Measurements from ENCODE around the gene PARP14.
A peak's percentile ranks its signal among the peaks of the same experiment; 100 is the strongest.

PARP14 gene

DNA sequence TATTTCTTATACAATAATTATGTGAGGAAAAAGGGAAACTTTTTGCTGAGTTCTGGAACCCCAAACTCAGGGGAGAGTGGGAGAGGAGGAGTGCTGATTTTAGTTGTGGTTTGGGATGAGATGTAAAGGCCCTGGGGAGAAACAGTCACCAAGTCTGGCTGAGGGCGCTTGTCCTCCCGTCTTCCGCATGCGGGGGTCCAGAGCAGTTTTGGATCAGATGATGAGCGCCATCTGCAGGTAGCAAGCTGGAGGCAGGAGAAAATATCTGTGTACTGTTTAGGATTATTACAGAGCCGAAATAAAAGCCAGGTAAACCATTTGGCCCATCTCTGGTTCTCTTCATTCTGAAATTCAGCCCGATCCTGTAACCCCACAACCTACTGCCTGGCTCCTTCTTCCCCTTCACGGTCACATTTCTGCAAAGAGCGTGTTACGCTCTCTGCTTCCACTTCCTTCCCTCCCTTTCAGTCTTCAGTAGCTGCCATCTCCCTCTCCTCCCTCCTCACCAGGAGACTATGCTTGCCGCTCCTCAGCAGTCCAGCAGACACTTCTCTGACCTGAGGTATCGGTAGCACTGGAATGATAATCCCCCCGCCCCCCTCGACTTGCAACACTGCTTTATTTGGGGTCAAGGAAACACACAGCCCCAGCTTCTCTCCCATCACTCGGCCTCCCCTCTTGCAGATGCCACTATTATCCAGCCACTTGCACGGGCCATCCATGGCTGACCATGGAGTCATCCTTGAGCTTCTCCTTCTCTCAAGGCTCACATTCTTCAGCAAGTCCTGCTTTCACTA, 1.4 kb upstream of the PARP14 start:
- Histone ChIP-seq H3K9me2 (ENCODE audit: low read depth, low read length) (no peaks in the 10 kb centered on the region), H3K4me1 (ENCODE audit: insufficient read depth, low read length, severe bottlenecking) (peaks cover 31% of the 10 kb centered on the region), H3K9ac (ENCODE audit: low read length) (no peak overlapping the region), H3K4me2 (ENCODE audit: low read length) (peak overlapping the region; percentile 85), H3K36me3 (ENCODE audit: insufficient read depth, low read length) (no peaks in the 10 kb centered on the region), H3F3A (ENCODE audit: insufficient read depth, low read length) (no peaks in the 10 kb centered on the region), H3K27me3 (ENCODE audit: insufficient read depth, low read length) (no peaks in the 10 kb centered on the region), H3K79me2 (ENCODE audit: insufficient read depth, low read length) (no peaks in the 10 kb centered on the region), H3K4me3 (ENCODE audit: low read depth, low read length, poor library complexity, severe bottlenecking) (peak overlapping the region; percentile 69), H3K27ac (ENCODE audit: low read depth, low read length, poor library complexity, severe bottlenecking) (no peak overlapping the region), H2AFZ (ENCODE audit: low read length) (no peak overlapping the region), H3K9me3 (ENCODE audit: low read length) (peaks cover 6% of the 10 kb centered on the region; the same call in 1 of the 2 replicates), H4K20me1 (ENCODE audit: insufficient read depth, low read length) (no peaks in the 10 kb centered on the region)
- TF ChIP-seq, protein P1, sequence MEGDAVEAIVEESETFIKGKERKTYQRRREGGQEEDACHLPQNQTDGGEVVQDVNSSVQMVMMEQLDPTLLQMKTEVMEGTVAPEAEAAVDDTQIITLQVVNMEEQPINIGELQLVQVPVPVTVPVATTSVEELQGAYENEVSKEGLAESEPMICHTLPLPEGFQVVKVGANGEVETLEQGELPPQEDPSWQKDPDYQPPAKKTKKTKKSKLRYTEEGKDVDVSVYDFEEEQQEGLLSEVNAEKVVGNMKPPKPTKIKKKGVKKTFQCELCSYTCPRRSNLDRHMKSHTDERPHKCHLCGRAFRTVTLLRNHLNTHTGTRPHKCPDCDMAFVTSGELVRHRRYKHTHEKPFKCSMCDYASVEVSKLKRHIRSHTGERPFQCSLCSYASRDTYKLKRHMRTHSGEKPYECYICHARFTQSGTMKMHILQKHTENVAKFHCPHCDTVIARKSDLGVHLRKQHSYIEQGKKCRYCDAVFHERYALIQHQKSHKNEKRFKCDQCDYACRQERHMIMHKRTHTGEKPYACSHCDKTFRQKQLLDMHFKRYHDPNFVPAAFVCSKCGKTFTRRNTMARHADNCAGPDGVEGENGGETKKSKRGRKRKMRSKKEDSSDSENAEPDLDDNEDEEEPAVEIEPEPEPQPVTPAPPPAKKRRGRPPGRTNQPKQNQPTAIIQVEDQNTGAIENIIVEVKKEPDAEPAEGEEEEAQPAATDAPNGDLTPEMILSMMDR (IDR thresholded peaks at IDR 0.05; ENCODE audit: low read length), result peak; percentile 85
- no peak for TF ChIP-seq EZH2 (IDR thresholded peaks at IDR 0.05; ENCODE audit: borderline replicate concordance, low read length)

DNA sequence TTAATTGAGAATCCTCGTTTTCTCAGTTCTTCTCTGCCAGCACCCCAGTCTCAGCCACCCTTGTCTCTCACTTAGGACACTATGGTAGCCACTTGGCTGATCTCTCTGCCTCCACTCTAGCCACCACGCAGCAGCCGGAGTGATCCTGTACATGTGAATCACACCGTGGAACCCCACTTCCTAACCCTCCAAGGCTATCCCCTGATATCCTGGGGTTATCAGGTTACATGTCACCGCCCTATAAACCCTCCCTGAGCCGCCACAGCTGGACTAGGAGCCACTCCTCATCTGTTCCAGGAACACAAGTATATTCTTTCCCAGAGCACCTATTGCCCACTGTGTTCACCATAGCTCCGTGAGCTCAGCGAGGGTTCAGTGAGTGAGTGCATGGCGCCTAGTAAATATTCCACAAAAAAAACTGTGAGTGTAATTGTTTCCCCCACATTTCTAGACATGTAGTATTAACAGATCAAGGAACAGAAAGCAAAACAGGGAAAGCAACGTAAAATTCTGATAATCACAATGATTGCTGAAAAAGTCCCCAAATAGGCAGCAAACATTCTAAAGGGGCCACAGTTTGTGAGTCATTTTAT, 661 bp upstream of the PARP14 start:
- Histone ChIP-seq H3K4me1 (ENCODE audit: insufficient read depth, low read length, severe bottlenecking) (peaks cover 31% of the 10 kb centered on the region), H3K9me2 (ENCODE audit: low read depth, low read length) (no peaks in the 10 kb centered on the region), H3K27me3 (ENCODE audit: insufficient read depth, low read length) (no peaks in the 10 kb centered on the region), H3K4me3 (ENCODE audit: low read depth, low read length, poor library complexity, severe bottlenecking) (peak overlapping the region; percentile 69), H3K36me3 (ENCODE audit: insufficient read depth, low read length) (no peaks in the 10 kb centered on the region), H3K9ac (ENCODE audit: low read length) (peak overlapping the region; percentile 59; the same call in 1 of the 2 replicates), H3F3A (ENCODE audit: insufficient read depth, low read length) (no peaks in the 10 kb centered on the region), H3K4me2 (ENCODE audit: low read length) (peak overlapping the region; percentile 85), H3K79me2 (ENCODE audit: insufficient read depth, low read length) (no peaks in the 10 kb centered on the region), H4K20me1 (ENCODE audit: insufficient read depth, low read length) (no peaks in the 10 kb centered on the region), H2AFZ (ENCODE audit: low read length) (no peak overlapping the region), H3K27ac (ENCODE audit: low read depth, low read length, poor library complexity, severe bottlenecking) (no peak overlapping the region), H3K9me3 (ENCODE audit: low read length) (peaks cover 3% of the 10 kb centered on the region; the same call in 1 of the 2 replicates)
- TF ChIP-seq EZH2 (IDR thresholded peaks at IDR 0.05; ENCODE audit: borderline replicate concordance, low read length), result no peak
- TF ChIP-seq, protein P1 (IDR thresholded peaks at IDR 0.05; ENCODE audit: low read length), result no peak

DNA sequence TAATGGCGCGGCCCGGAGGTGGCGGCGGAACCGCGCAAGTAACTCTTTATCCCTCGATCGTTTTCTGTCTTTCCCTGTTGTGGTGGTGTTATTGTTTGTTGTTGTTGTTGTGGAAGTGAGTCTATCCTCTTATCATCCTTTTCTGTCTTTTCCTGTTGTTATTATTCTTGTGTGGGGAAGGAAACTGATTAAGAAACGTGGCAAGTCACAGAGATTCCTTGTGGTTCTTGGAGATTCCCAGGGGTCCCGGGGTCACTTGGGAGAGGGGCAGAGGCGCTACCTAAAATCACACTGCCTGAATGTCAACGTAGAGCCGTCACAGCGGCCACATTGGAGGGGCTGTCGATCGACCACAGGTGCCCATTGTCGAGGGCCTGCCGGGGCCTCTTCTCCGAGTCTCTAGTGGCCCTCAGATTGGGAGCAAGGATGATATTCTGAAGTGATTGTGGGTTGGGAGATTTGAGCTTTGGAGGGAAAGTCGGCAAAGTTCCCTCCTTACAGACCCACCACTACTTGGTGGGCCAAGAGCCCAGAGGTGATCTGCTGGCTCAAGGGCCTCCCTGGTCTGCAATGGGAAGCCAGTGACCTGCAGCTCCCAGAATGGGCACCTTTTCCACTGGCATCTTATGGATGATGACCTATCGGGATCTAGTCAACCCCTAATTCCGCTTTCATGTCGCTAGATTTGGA, 790 bp downstream of the PARP14 start:
- no peak overlapping the region for H2AFZ ChIP-seq (ENCODE audit: low read length)
- peaks cover 31% of the 10 kb centered on the region for H3K4me1 ChIP-seq (ENCODE audit: insufficient read depth, low read length, severe bottlenecking)
- H3K36me3 ChIP-seq (ENCODE audit: insufficient read depth, low read length), result no peaks in the 10 kb centered on the region
- H3K4me3 ChIP-seq (ENCODE audit: low read depth, low read length, poor library complexity, severe bottlenecking), result peak overlapping the region; percentile 69
- H3K79me2 ChIP-seq (ENCODE audit: insufficient read depth, low read length), result no peaks in the 10 kb centered on the region
- no peaks in the 10 kb centered on the region for H3K9me3 ChIP-seq (ENCODE audit: low read length)
- no peak overlapping the region for H3K9ac ChIP-seq (ENCODE audit: low read length)
- H4K20me1 ChIP-seq (ENCODE audit: insufficient read depth, low read length), result no peaks in the 10 kb centered on the region
- TF ChIP-seq, protein P1 (IDR thresholded peaks at IDR 0.05; ENCODE audit: low read length), result no peak
- TF ChIP-seq EZH2 (IDR thresholded peaks at IDR 0.05; ENCODE audit: borderline replicate concordance, low read length), result no peak
- H3K27ac ChIP-seq (ENCODE audit: low read depth, low read length, poor library complexity, severe bottlenecking), result no peak overlapping the region
- H3K27me3 ChIP-seq (ENCODE audit: insufficient read depth, low read length), result no peaks in the 10 kb centered on the region
- H3K9me2 ChIP-seq (ENCODE audit: low read depth, low read length), result no peaks in the 10 kb centered on the region
- H3F3A ChIP-seq (ENCODE audit: insufficient read depth, low read length), result no peaks in the 10 kb centered on the region
- peak overlapping the region; percentile 85 for H3K4me2 ChIP-seq (ENCODE audit: low read length)
